ENCODE measurements around the gene TTC14.

GRCh38 chr3:180612364-180612763, 10.4 kb downstream of the TTC14 start:
- TF ChIP-seq CTCF (IDR thresholded peaks at IDR 0.05; ENCODE audit: insufficient read depth, low read length, poor library complexity, severe bottlenecking) (no peak), EZH2phosphoT487 (conservative IDR thresholded peaks at IDR 0.05; ENCODE audit: low read length) (no peak)

Data from SU-DHL-6 (cell line).